Measurements from ENCODE around the gene RHOH. TPM values are rescaled to one million over a fixed set of nuclear protein-coding genes. Genes with fewer than 3 reads are reported as not detected.

RHOH gene
- total and polyA plus RNA-seq, 10 of the 15 experiments (the other 5 are each of a cell fraction or from before 2014, with no cell fraction given), result 46.5 to 120 (median 57.9) TPM

DNA sequence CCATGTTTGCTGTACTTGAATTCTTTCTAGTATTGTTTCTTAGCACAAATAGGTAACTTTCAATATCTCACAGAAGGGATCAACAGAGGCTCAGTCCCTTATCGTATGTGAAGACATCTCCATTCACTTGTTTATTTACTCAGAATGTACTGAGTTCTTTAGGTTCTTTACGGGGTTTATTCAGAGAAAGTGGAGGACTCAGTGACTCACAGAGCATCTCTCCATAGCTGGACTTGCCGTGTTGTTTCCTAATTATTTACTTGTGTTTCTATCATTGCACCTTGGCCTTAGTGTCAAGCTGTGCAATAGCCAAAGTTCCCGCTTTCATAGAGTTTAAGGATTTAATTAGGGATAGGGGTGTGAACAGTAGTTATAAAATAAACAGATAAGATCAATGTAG lies 57.1 kb downstream of the RHOH start:
- ChIA-PET SMC1A (ENCODE audit: uncharacterized antibody, unreplicated experiment) (interaction anchor here (0.8 kb wide), 1 partner anchor 10 kb away, joined by 3 read pairs; no protein-coding TSS in a partner anchor), POLR2A (no interaction called here), CTCF (interaction anchor here (0.6 kb wide), 1 partner anchor 297 kb away, joined by 3 read pairs; no protein-coding TSS in a partner anchor), RAD21 (ENCODE audit: unreplicated experiment) (no interaction called here)
- H3K9ac ChIP-seq (ENCODE audit: control insufficient read depth, insufficient read depth, low read length), result no peak overlapping the region
- WGBS (ENCODE audit: insufficient coverage, insufficient replicate concordance, low lambda C conversion rate, missing lambda C conversion rate), result 88% methylated on average over 4 of the region's 4 CpGs
- no peaks in the 10 kb centered on the region for H3K9me3 ChIP-seq (replicated peaks; ENCODE audit: control insufficient read depth, insufficient read depth, low read length)
- H3K4me3 ChIP-seq, result no peak overlapping the region
- DNase-seq (ENCODE audit: low read depth, low spot score) (no peak), FAIRE-seq (no peak), ATAC-seq (no peak)
- intact Hi-C loops (cut with micrococcal nuclease; ENCODE audit: unreplicated experiment) (no loop called here), in situ Hi-C loops (cut with MboI) (no loop called here)
- no TSS peak for BruUV-seq (replicated peaks)
- H3K36me3 ChIP-seq (ENCODE audit: control insufficient read depth in 2 of 2, insufficient read depth in 2 of 2, low read length in 1 of 2), result no peaks in the 10 kb centered on the region
- no peaks in the 10 kb centered on the region for H3K79me2 ChIP-seq (ENCODE audit: control insufficient read depth, insufficient read depth, low read length)
- no peaks in the 10 kb centered on the region for H4K20me1 ChIP-seq (ENCODE audit: control insufficient read depth, insufficient read depth)
- H3K4me1 ChIP-seq (ENCODE audit: control insufficient read depth, insufficient read depth, low read length), result no peaks in the 10 kb centered on the region
- no peak overlapping the region for H3K4me2 ChIP-seq (ENCODE audit: control insufficient read depth, insufficient read depth)
- H3K27me3 ChIP-seq (replicated peaks in 1 of 2; ENCODE audit: control insufficient read depth in 2 of 2, insufficient read depth in 2 of 2, low read length in 1 of 2), result no peaks in the 10 kb centered on the region
- H3K27ac ChIP-seq (ENCODE audit: control insufficient read depth, insufficient read depth), result no peak overlapping the region
- H2AFZ ChIP-seq (ENCODE audit: control insufficient read depth, low read depth, low read length), result no peak overlapping the region
- TF ChIP-seq HDAC2 (IDR thresholded peaks at IDR 0.05) (no peak), SUZ12 (IDR thresholded peaks at IDR 0.05; ENCODE audit: unreplicated experiment) (no peak), DPF2 (IDR thresholded peaks at IDR 0.05) (no peak), NFYB (IDR thresholded peaks at IDR 0.05; ENCODE audit: insufficient read depth, low read depth, low read length) (no peak), E2F4 (IDR thresholded peaks at IDR 0.05; ENCODE audit: low read depth, low read length) (no peak), GATAD2B (conservative IDR thresholded peaks at IDR 0.05; ENCODE audit: low read depth) (no peak), ZBTB33 (IDR thresholded peaks at IDR 0.05) (no peak), ESRRA (IDR thresholded peaks at IDR 0.05; ENCODE audit: low read length) (no peak), LARP7 (IDR thresholded peaks at IDR 0.05) (no peak), EP300 (IDR thresholded peaks at IDR 0.05; ENCODE audit: borderline replicate concordance in 1 of 2, control insufficient read depth in 1 of 2, low read depth in 2 of 2, low read length in 2 of 2) (no peak), SPI1 (IDR thresholded peaks at IDR 0.05; ENCODE audit: borderline replicate concordance, insufficient read depth, low read depth, low read length) (no peak), ETV6 (conservative IDR thresholded peaks at IDR 0.05 in 1 of 2, IDR thresholded peaks at IDR 0.05 in 1 of 2; ENCODE audit: borderline replicate concordance in 1 of 2, low read depth in 1 of 2) (no peak), ZNF384 (IDR thresholded peaks at IDR 0.05; ENCODE audit: borderline replicate concordance, low read depth, low read length) (no peak), POLR2AphosphoS2 (IDR thresholded peaks at IDR 0.05; ENCODE audit: low read depth, low read length) (no peak), ASH2L (IDR thresholded peaks at IDR 0.05; ENCODE audit: borderline replicate concordance, low read depth) (no peak)
- TF ChIP-seq, protein P1, sequence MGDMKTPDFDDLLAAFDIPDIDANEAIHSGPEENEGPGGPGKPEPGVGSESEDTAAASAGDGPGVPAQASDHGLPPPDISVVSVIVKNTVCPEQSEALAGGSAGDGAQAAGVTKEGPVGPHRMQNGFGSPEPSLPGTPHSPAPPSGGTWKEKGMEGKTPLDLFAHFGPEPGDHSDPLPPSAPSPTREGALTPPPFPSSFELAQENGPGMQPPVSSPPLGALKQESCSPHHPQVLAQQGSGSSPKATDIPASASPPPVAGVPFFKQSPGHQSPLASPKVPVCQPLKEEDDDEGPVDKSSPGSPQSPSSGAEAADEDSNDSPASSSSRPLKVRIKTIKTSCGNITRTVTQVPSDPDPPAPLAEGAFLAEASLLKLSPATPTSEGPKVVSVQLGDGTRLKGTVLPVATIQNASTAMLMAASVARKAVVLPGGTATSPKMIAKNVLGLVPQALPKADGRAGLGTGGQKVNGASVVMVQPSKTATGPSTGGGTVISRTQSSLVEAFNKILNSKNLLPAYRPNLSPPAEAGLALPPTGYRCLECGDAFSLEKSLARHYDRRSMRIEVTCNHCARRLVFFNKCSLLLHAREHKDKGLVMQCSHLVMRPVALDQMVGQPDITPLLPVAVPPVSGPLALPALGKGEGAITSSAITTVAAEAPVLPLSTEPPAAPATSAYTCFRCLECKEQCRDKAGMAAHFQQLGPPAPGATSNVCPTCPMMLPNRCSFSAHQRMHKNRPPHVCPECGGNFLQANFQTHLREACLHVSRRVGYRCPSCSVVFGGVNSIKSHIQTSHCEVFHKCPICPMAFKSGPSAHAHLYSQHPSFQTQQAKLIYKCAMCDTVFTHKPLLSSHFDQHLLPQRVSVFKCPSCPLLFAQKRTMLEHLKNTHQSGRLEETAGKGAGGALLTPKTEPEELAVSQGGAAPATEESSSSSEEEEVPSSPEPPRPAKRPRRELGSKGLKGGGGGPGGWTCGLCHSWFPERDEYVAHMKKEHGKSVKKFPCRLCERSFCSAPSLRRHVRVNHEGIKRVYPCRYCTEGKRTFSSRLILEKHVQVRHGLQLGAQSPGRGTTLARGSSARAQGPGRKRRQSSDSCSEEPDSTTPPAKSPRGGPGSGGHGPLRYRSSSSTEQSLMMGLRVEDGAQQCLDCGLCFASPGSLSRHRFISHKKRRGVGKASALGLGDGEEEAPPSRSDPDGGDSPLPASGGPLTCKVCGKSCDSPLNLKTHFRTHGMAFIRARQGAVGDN (IDR thresholded peaks at IDR 0.05), result no peak

All from GM12878 (cell line).